H1 (cell line): ENCODE data around the gene ZCWPW2. TPM values are rescaled to one million over a fixed set of nuclear protein-coding genes. Genes with fewer than 3 reads are reported as not detected.

Experiments used
- CTCF ChIA-PET: fragments of 300-600 bp; sonication (Branson Sonifier 250); formaldehyde crosslinking; loops from one replicate; lab custom pipeline; 2021; ENCODE audit not compliant: partially characterized antibody; lab: Charles Lee
- POLR2A ChIA-PET: fragments of 300-600 bp; sonication (Branson Sonifier 250); formaldehyde crosslinking; loops from one replicate; lab custom pipeline; 2021; ENCODE audit warnings: inconsistent platforms; ENCODE audit not compliant: partially characterized antibody; lab: Charles Lee
- DNase-seq, 2 experiments: peaks; one replicate each; pipeline versions ENCODE4 v3.0.0 to v3.0.0-alpha.2; 2010 to 2022; ENCODE audit warnings: low spot score in 2 of 2, low read depth in 1 of 2, mixed read lengths in 1 of 2
- FAIRE-seq: peaks from 2 replicates; lab custom pipeline; 2011; peaks lifted over from hg19 to GRCh38; lab: Jason Lieb, UNC
- H2AFZ ChIP-seq: 2 replicates; pipeline ENCODE4 v1.8.1; 2012; ENCODE audit warnings: low read length, inconsistent platforms
- H2AK5ac ChIP-seq: 2 replicates; pipeline ENCODE4 v1.6.1; 2013; ENCODE audit warnings: low read depth, low read length
- H2BK120ac ChIP-seq: replicated peaks from 2 replicates; pipeline ENCODE3; 2013; ENCODE audit warnings: low read depth, low read length, inconsistent platforms
- H2BK12ac ChIP-seq: 2 replicates; pipeline ENCODE4 v1.6.1; 2013; ENCODE audit warnings: low read depth, low read length
- H2BK15ac ChIP-seq: 2 replicates; pipeline ENCODE4 v1.6.1; 2013; ENCODE audit warnings: low read length
- H2BK20ac ChIP-seq: 2 replicates; pipeline ENCODE4 v1.6.1; 2013; ENCODE audit warnings: low read length
- H2BK5ac ChIP-seq: 2 replicates; pipeline ENCODE4 v1.6.1; 2013; ENCODE audit warnings: low read depth, low read length
- H3K14ac ChIP-seq: 2 replicates; pipeline ENCODE4 v1.6.1; 2013; ENCODE audit warnings: inconsistent platforms; ENCODE audit not compliant: insufficient read length
- H3K18ac ChIP-seq: 2 replicates; pipeline ENCODE4 v1.6.1; 2013; ENCODE audit warnings: low read length; ENCODE audit errors: extremely low read depth
- H3K23ac ChIP-seq: 2 replicates; pipeline ENCODE4 v1.6.1; 2013; ENCODE audit warnings: inconsistent platforms; ENCODE audit not compliant: insufficient read length
- H3K23me2 ChIP-seq: 2 replicates; pipeline ENCODE4 v1.6.1; 2013; ENCODE audit warnings: low read depth, low read length
- H3K27ac ChIP-seq: 2 replicates; pipeline ENCODE4 v1.6.1; 2011; ENCODE audit warnings: low read depth, low read length, inconsistent platforms
- H3K27me3 ChIP-seq, 4 experiments: replicated peaks in 1 of 4; 1 replicate in 1 of 4; 2 replicates in 3 of 4; pipeline versions ENCODE4 v1.6.1 to v1.8.1; 2011 to 2013; ENCODE audit warnings: low read length in 3 of 4, mild to moderate bottlenecking in 3 of 4, inconsistent platforms in 2 of 4, mixed read lengths in 2 of 4, moderate library complexity in 1 of 4; ENCODE audit not compliant: control insufficient read depth in 3 of 4, insufficient read depth in 3 of 4; ENCODE audit errors: extremely low read depth in 1 of 4
- H3K36me3 ChIP-seq, 4 experiments: 2 replicates each; pipeline versions ENCODE4 v1.6.1 to v1.8.1; 2011 to 2013; ENCODE audit warnings: mild to moderate bottlenecking in 4 of 4, low read length in 3 of 4, moderate library complexity in 2 of 4, control low read depth in 1 of 4, inconsistent platforms in 1 of 4; ENCODE audit not compliant: insufficient read depth in 4 of 4, control insufficient read depth in 2 of 4
- H3K4ac ChIP-seq: replicated peaks from 2 replicates; pipeline ENCODE3; 2013; ENCODE audit warnings: low read length, low read depth, mixed read lengths, inconsistent platforms; ENCODE audit not compliant: insufficient read length
- H3K4me1 ChIP-seq, 4 experiments: replicated peaks in 1 of 4; 1 replicate in 1 of 4; 2 replicates in 3 of 4; pipeline versions ENCODE4 v1.6.1 to v1.8.1; 2011 to 2013; ENCODE audit warnings: low read length in 3 of 4, inconsistent platforms in 2 of 4, mixed read lengths in 1 of 4; ENCODE audit not compliant: insufficient read depth in 4 of 4, control insufficient read depth in 3 of 4
- H3K4me2 ChIP-seq, 2 experiments: 2 replicates each; pipeline versions ENCODE4 v1.6.1 to v1.8.1; 2011 to 2013; ENCODE audit warnings: low read depth in 2 of 2, low read length in 2 of 2, control low read depth in 1 of 2, inconsistent platforms in 1 of 2, mild to moderate bottlenecking in 1 of 2; ENCODE audit not compliant: insufficient read depth in 1 of 2
- H3K4me3 ChIP-seq, 4 experiments: fragments of 200-600, 300-600 bp in 1 of 4; sonication (generic), shearing (Covaris generic), sonication (Bioruptor Twin) in 1 of 4; 2 replicates each; pipeline versions ENCODE4 v1.5.1 to v1.8.1; 2011 to 2016; ENCODE audit warnings: low read length in 4 of 4, low read depth in 3 of 4, control low read depth in 2 of 4, inconsistent platforms in 2 of 4, mild to moderate bottlenecking in 2 of 4, mixed read lengths in 1 of 4, moderate library complexity in 1 of 4; ENCODE audit not compliant: insufficient read depth in 2 of 4; ENCODE audit errors: extremely low read depth in 1 of 4
- H3K56ac ChIP-seq: replicated peaks from 2 replicates; pipeline ENCODE3; 2013; ENCODE audit warnings: low read depth, mild to moderate bottlenecking, mixed read lengths, low read length, inconsistent platforms; ENCODE audit not compliant: insufficient read length
- H3K79me1 ChIP-seq: 2 replicates; pipeline ENCODE4 v1.6.1; 2013; ENCODE audit warnings: low read depth, low read length, control low read depth
- H3K79me2 ChIP-seq, 2 experiments: 2 replicates each; pipeline versions ENCODE4 v1.6.1 to v1.8.1; 2012 to 2013; ENCODE audit warnings: low read length in 2 of 2, mild to moderate bottlenecking in 2 of 2, inconsistent platforms in 1 of 2; ENCODE audit not compliant: insufficient read depth in 2 of 2, control insufficient read depth in 1 of 2
- H3K9ac ChIP-seq, 4 experiments: replicated peaks in 1 of 4; 1 replicate in 1 of 4; 2 replicates in 3 of 4; pipeline versions ENCODE4 v1.6.1 to v1.8.1; 2011 to 2013; ENCODE audit warnings: low read depth in 3 of 4, low read length in 3 of 4, control low read depth in 2 of 4, mild to moderate bottlenecking in 2 of 4, moderate library complexity in 2 of 4, inconsistent platforms in 1 of 4; ENCODE audit errors: extremely low read depth in 1 of 4
- H3K9me3 ChIP-seq, 2 experiments: 2 replicates each; pipeline versions ENCODE4 v1.6.1 to v1.8.1; 2012 to 2013; ENCODE audit warnings: mild to moderate bottlenecking in 2 of 2, moderate library complexity in 2 of 2, control low read depth in 1 of 2, inconsistent platforms in 1 of 2, low read depth in 1 of 2, low read length in 1 of 2, mixed read lengths in 1 of 2; ENCODE audit not compliant: insufficient read depth in 2 of 2
- H4K20me1 ChIP-seq, 2 experiments: replicated peaks in 1 of 2; 2 replicates each; pipeline versions ENCODE3 to v1.8.1; 2011 to 2013; ENCODE audit warnings: inconsistent platforms in 2 of 2, low read length in 2 of 2, mild to moderate bottlenecking in 1 of 2; ENCODE audit not compliant: insufficient read depth in 2 of 2, control insufficient read depth in 1 of 2
- H4K5ac ChIP-seq: 2 replicates; pipeline ENCODE4 v1.6.1; 2013; ENCODE audit warnings: low read length, low read depth, mixed read lengths, inconsistent platforms; ENCODE audit not compliant: insufficient read length
- H4K8ac ChIP-seq: 2 replicates; pipeline ENCODE4 v1.8.0; 2013; ENCODE audit warnings: mild to moderate bottlenecking, moderate library complexity, low read length, inconsistent platforms; ENCODE audit not compliant: insufficient read depth; ENCODE audit errors: extremely low read depth
- H4K91ac ChIP-seq: replicated peaks from 2 replicates; pipeline ENCODE3; 2013; ENCODE audit warnings: low read length, mixed read lengths, inconsistent platforms; ENCODE audit not compliant: insufficient read length
- CBX5 ChIP-seq: fragments of 300-800, 300-1000 bp; sonication (generic); IDR thresholded peaks from 2 replicates; pipeline ENCODE4 v1.7.1; 2016; ENCODE audit warnings: antibody characterized with exemption, low read length, low read depth
- CEBPB ChIP-seq: IDR thresholded peaks from 2 replicates; pipeline ENCODE4 v1.6.1; 2012; ENCODE audit warnings: low read depth, low read length
- MAFK ChIP-seq: IDR thresholded peaks from 2 replicates; pipeline ENCODE4 v1.6.1; 2012; ENCODE audit warnings: low read depth, mild to moderate bottlenecking, improper control_type of control experiment, low read length
- WGBS, 2 experiments: shearing (Covaris generic) in 1 of 2; methylation state at CpG; one replicate each; pipeline versions ENCODE4 v1.1.6 to v1.1.7; 2013 to 2015; ENCODE audit warnings: low lambda C conversion rate in 2 of 2, mixed read lengths in 2 of 2, inconsistent platforms in 1 of 2, low coverage in 1 of 2, missing lambda C conversion rate in 1 of 2; ENCODE audit not compliant: insufficient replicate concordance in 2 of 2, insufficient coverage in 1 of 2, insufficient read length in 1 of 2; ENCODE audit errors: extremely low coverage in 1 of 2, missing lambda C conversion rate in 1 of 2; 5-methylcytosine and 5-hydroxymethylcytosine counted together
- polyA plus RNA-seq, 7 experiments: library from polyadenylated mRNA; depleted of rRNA in 3 of 7; stranded (reverse) in 5 of 7; unstranded in 2 of 7; fragments of >200 nt in 5 of 7; fragments of 200-250 nt in 2 of 7; gene quantifications; 1 replicate in 5 of 7; 2 replicates in 1 of 7; 4 replicates in 1 of 7; pipeline versions ENCODE4 v1.2.1 to v1.2.3, GENCODE V29; 2011 to 2013; ENCODE audit warnings: missing spikeins in 2 of 7, mixed read lengths in 2 of 7
- total RNA-seq: library from RNA; stranded (reverse); fragmentation: NEBNext Ultra II Directional; extraction: Animal tissue kit (Norgen Biotek cat#: 25700); gene quantifications from 2 replicates; pipeline ENCODE4 v1.2.1, GENCODE V29; 2021

ZCWPW2 gene
- total and polyA plus RNA-seq, 2 of the 8 experiments (the other 6 are each of a cell fraction or from before 2014, with no cell fraction given): 0.11 to 0.39 TPM

GRCh38 chr3:28308196-28308595 is 40.3 kb upstream of the ZCWPW2 start:
- H4K91ac ChIP-seq: no peak overlapping the region
- no peak overlapping the region for H2AK5ac ChIP-seq
- peaks cover 0 to 4% of the 10 kb centered on the region in 2 experiments; a peak in 2 of 4 replicates for H3K79me2 ChIP-seq
- no peaks in the 10 kb centered on the region for H3K36me3 ChIP-seq
- H3K4me2 ChIP-seq: no peak overlapping the region
- H3K4me1 ChIP-seq: no peaks in the 10 kb centered on the region
- no peak overlapping the region for H2BK12ac ChIP-seq
- H3K9ac ChIP-seq: no peak overlapping the region
- no peak overlapping the region for H2BK20ac ChIP-seq
- no peak overlapping the region for H3K27ac ChIP-seq
- H2BK15ac ChIP-seq: no peak overlapping the region
- H2BK120ac ChIP-seq: no peak overlapping the region
- no peak overlapping the region for H3K23ac ChIP-seq
- FAIRE-seq (no peak), DNase-seq (no peak)
- no peak overlapping the region for H3K14ac ChIP-seq
- no peak overlapping the region for H4K8ac ChIP-seq
- no peaks in the 10 kb centered on the region for H3K79me1 ChIP-seq
- no peak overlapping the region for H3K4ac ChIP-seq
- ChIA-PET CTCF (interaction anchor here (0.8 to 1.4 kb wide), 3 partner anchors 9 to 22 kb away, joined by 3 to 5 read pairs (median 3); no protein-coding TSS in a partner anchor), POLR2A (no interaction called here)
- WGBS, 2 experiments: 92% methylated on average over 3 of the region's 3 CpGs; no CpG with 5 or more reads in 1 of the 2 experiments
- no peaks in the 10 kb centered on the region for H4K20me1 ChIP-seq
- no peaks in the 10 kb centered on the region for H3K27me3 ChIP-seq
- H3K56ac ChIP-seq: no peak overlapping the region
- TF ChIP-seq CBX5: no peak
- no peak for TF ChIP-seq MAFK
- 0 out of 2 replicates have a peak, but pooled peaks have one; percentile 33 for TF ChIP-seq CEBPB
- no peaks in the 10 kb centered on the region for H3K9me3 ChIP-seq
- no peak overlapping the region for H2AFZ ChIP-seq
- H4K5ac ChIP-seq: no peak overlapping the region
- H2BK5ac ChIP-seq: no peak overlapping the region
- peaks cover 5% of the 10 kb centered on the region; the same call in 1 of the 2 replicates for H3K23me2 ChIP-seq
- no peak overlapping the region for H3K18ac ChIP-seq
- H3K4me3 ChIP-seq: no peak overlapping the region
